Right kidney (tissue), 1 donor: ENCODE results near the gene SGO1.

Experiments
- DNase-seq: peaks from one replicate; pipeline ENCODE4 v3.0.0-alpha.2; 2016

SGO1 gene

GRCh38 chr3:20154928-20155327 lies 31.1 kb downstream of the SGO1 start:
- no peak for DNase-seq

DNA sequence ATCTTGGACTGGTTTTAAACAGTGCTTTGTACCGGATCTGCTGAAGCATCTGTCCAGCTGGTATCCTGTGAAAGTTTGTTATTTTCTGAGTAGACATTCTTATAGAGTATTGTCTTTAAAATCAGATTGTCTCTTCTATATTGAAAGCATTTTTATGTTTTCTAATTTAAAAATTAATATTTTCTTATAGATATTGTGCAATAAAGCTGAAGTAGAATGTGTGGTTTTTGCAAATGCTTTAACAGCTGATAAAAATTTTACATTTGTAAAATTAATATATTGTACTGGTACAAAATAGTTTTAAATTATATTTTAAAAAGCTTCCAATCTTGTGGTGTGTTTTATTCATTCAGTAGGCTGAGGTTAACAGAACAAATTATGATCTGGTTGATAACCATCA lies 31.9 kb downstream of the SGO1 start:
- DNase-seq = no peak

- DNase-seq = no peak
These were observed 37.5 kb downstream of the SGO1 start for GRCh38 chr3:20148466-20148865.

DNA sequence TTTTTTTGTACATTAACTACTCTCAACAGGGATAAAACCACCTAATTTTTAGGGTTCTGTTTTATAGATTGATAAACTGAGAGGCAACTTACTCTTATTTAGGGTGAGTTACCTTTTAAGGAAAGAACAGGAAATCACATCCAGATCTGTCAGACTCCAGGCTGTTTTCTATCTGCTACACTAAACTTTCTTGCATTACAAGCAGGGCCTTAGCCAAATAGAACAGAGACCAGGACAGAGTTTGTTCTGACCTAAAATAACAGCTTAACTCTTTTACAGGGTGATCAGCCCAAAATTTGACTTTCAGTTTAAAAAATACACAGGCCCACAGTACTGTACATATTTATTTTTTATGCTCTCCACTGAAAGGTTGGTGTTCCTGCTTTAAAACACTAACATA lies 38.6 kb downstream of the SGO1 start:
- DNase-seq = no peak

DNA sequence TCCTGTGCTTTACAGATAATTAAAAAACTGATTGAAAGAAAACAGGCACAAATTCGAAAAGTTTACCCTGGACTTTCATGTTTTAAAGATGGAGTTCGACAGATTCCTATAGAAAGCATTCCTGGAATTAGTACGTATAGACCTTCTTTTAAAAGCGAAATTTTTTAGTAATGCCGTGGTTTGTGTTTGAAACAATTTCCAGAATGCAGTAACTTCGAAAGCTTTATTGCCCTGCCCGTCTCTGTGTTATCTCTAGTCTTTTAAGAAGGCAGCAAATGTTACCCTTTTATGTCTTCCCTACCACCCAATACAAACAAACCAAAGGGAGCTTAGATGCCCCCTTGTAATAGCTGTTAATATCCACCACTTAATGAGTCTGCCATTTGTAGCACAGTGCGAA lies 39.7 kb downstream of the SGO1 start:
- DNase-seq = no peak

DNA sequence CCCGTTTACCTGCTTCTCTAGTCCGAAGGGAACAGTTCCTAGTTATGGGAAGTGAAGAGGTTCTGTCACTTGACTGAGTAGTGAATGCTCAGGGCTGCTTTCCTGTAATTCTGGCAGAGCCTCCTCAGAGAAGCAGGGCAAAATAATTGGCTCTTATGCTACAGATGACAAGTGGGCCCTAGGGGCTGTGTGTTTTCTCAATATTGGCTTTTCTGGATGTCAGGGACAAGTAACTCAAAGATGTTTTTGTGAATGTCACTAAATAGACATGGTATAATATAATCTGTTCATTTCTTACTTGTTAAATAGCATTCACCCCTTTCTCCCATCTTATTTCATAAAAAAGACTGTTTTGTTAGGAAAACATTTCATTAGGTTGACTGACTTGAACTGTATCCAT lies 40.1 kb downstream of the SGO1 start:
- no peak for DNase-seq

GRCh38 chr3:20143519-20143918 lies 42.5 kb downstream of the SGO1 start:
- no peak for DNase-seq

- no peak for DNase-seq
These were observed 43.5 kb downstream of the SGO1 start for GRCh38 chr3:20142517-20142916.

DNA sequence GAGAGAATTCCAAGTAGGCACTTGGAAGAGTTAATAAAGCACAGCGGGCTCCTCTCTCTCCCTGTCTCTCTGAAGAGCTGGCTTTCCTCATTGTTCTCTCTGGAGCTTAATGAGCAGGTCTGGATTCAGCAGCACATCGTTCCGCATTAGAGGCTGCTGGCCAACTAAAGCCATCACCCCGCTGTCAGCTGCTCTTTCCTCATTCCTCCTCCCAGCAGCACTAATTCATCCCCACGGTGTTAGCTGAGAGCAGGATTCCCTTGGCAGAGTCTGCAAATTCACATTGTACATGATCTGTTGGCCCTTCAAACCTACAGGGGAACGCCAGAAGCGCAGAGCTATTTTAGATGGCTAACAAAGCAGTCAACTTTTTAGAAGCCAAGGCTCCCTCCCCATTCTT lies 44.2 kb downstream of the SGO1 start:
- DNase-seq = no peak

- no peak for DNase-seq
These were observed 44.7 kb downstream of the SGO1 start for GRCh38 chr3:20141316-20141715.

DNA sequence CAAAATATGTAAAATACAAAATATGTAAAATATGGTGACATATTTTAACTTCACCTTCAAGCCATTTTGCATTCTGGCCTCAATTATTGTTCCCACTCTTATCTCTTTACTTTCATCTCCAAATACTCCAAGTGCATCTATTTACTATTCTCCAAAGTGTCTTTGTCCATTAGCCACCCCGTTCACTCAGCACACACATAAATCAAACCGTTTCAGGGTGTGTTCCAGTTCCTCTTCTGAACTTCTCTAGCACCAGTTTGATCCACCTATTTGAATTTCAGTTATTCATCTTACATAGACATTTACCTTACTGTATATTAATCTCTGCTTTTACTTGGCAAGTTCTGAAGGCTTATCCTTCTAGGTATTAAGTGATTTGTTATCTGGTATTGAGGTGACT lies 45.1 kb downstream of the SGO1 start:
- no peak for DNase-seq

- no peak for DNase-seq
These were observed 48.4 kb downstream of the SGO1 start for GRCh38 chr3:20137647-20138046.

GRCh38 chr3:20136231-20136630 lies 49.8 kb downstream of the SGO1 start:
- no peak for DNase-seq

DNA sequence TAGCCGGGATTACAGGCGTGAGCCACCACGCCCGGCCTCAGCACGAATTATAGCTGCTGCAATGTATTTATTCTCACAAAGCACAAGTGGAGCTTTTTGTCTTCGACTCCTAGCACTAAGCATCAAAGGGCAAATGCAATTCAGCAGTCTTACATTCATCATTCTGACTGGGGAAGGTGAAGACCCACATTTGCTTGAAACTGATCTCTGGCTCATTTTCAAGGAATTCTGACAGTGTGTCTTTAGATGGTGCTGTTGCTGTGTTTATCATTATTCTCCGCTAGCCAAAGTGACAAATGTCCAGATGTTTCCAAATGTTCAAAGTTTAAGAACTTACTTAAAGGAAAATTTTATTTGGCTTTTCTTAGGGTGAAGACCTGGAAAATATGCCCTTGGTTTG lies 55.9 kb downstream of the SGO1 start:
- DNase-seq = no peak

GRCh38 chr3:20128358-20128757 lies 57.6 kb downstream of the SGO1 start:
- no peak for DNase-seq

DNA sequence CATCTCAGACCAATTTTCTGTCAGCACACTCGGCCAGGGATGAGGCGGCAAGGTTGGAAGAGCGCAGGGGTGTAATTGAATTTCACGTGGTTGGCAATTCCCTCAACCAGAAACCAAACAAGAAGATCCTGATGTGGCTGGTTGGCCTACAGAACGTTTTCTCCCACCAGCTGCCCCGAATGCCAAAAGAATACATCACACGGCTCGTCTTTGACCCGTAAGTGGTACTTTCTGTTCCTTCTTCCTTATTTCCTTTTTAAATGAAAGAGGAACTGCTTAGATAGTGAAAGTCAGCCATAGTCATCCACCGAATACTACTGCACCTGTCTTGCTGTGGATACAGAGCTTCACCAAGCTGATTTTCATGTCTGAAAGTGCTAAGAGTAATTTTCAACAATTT lies 60.1 kb downstream of the SGO1 start:
- no peak for DNase-seq

GRCh38 chr3:20125289-20125688 lies 60.7 kb downstream of the SGO1 start:
- no peak for DNase-seq

- no peak for DNase-seq
These were observed 62.8 kb downstream of the SGO1 start for GRCh38 chr3:20123131-20123652.

GRCh38 chr3:20121088-20121487 lies 64.9 kb downstream of the SGO1 start:
- DNase-seq = no peak
